ENCODE measurements around the gene ZEB1.
A peak's percentile ranks its signal among the peaks of the same experiment; 100 is the strongest.
"Not testable (repeated sequence)": the region's sequence is repeated elsewhere in the genome, so short reads cannot be mapped to it uniquely, and the experiment has no call there.

ZEB1 gene

GRCh38 chr10:31372439-31372838 is 53.4 kb downstream of the ZEB1 start:
- no peak for DNase-seq

GRCh38 chr10:31374146-31374696 is 55.2 kb downstream of the ZEB1 start:
- no peak for DNase-seq

- DNase-seq, result no peak
Measured at GRCh38 chr10:31381171-31381570, 62.2 kb downstream of the ZEB1 start.

GRCh38 chr10:31381766-31382316 is 62.8 kb downstream of the ZEB1 start:
- no peak for DNase-seq

- no peak for DNase-seq
Measured at GRCh38 chr10:31383810-31384588, 65.0 kb downstream of the ZEB1 start.

- no peak for DNase-seq
Measured at GRCh38 chr10:31384589-31384949, 65.6 kb downstream of the ZEB1 start.

GRCh38 chr10:31390804-31391203 is 71.8 kb downstream of the ZEB1 start:
- DNase-seq, result no peak

- DNase-seq, result no peak
Measured at GRCh38 chr10:31393844-31394243, 74.8 kb downstream of the ZEB1 start.

- DNase-seq, result no peak
Measured at GRCh38 chr10:31395695-31396094, 76.7 kb downstream of the ZEB1 start.

- no peak for DNase-seq
Measured at GRCh38 chr10:31396376-31396775, 77.4 kb downstream of the ZEB1 start.

GRCh38 chr10:31397852-31398251 is 78.8 kb downstream of the ZEB1 start:
- no peak for DNase-seq

GRCh38 chr10:31399171-31399570 is 80.2 kb downstream of the ZEB1 start:
- no peak for DNase-seq

GRCh38 chr10:31399631-31400030 is 80.6 kb downstream of the ZEB1 start:
- no peak for DNase-seq

GRCh38 chr10:31401287-31401686 is 82.3 kb downstream of the ZEB1 start:
- no peak for DNase-seq

GRCh38 chr10:31404640-31405039 is 85.6 kb downstream of the ZEB1 start:
- DNase-seq, result no peak

- not testable (repeated sequence) for DNase-seq
Measured at GRCh38 chr10:31405829-31406228, 86.8 kb downstream of the ZEB1 start.

GRCh38 chr10:31412397-31412796 is 93.4 kb downstream of the ZEB1 start:
- DNase-seq, result not testable (repeated sequence)

- DNase-seq, result no peak
Measured at GRCh38 chr10:31413325-31413724, 94.3 kb downstream of the ZEB1 start.

GRCh38 chr10:31418481-31418880 is 99.5 kb downstream of the ZEB1 start:
- DNase-seq, result no peak

- DNase-seq, result peak; percentile 8
Measured at GRCh38 chr10:31419394-31420063, 100.5 kb downstream of the ZEB1 start.

GRCh38 chr10:31421322-31421721 is 102.3 kb downstream of the ZEB1 start:
- DNase-seq, result no peak

GRCh38 chr10:31422634-31423033 is 103.6 kb downstream of the ZEB1 start:
- no peak for DNase-seq

- DNase-seq, result no peak
Measured at GRCh38 chr10:31424473-31424872, 105.5 kb downstream of the ZEB1 start.

GRCh38 chr10:31426401-31426800 is 107.4 kb downstream of the ZEB1 start:
- no peak for DNase-seq

All from stimulated activated CD4-positive, alpha-beta T cell treated with anti-CD3 and anti-CD28 coated beads, Interleukin-15, amount 100 ng/mL, for 24 hours (primary cell).